Measurements from ENCODE around the gene PHPT1. TPM values are rescaled to one million over a fixed set of nuclear protein-coding genes. Genes with fewer than 3 reads are reported as not detected.

The PHPT1 gene
- total and polyA plus RNA-seq, 2 donors from 2014 or later = 108 to 283 TPM

DNA sequence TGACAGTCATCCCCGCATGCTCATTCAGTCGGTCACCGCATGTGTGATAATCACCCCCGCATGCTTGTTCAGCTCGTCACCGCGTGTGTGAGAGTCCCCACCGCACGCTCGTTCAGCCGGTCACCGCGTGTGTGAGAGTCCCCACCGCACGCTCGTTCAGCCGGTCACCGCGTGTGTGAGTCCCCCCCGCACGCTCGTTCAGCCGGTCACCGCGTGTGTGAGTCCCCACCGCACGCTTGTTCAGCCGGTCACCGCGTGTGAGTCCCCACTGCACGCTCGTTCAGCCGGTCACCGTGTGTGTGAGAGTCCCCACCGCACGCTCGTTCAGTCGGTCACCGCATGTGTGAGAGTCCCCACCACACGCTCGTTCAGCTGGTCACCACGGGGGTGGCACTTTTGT is 40.6 kb downstream of the PHPT1 start:
- intact Hi-C loops (cut with DNase I) = no loop called here
- H3K4me1 ChIP-seq (ENCODE audit: control insufficient read depth in 2 of 3, insufficient read depth in 2 of 3, low read depth in 1 of 3, low read length in 3 of 3) = peaks cover 0 to 9% (median 3%) of the 10 kb centered on the region in 3 donors
- FAIRE-seq = no peak

DNA sequence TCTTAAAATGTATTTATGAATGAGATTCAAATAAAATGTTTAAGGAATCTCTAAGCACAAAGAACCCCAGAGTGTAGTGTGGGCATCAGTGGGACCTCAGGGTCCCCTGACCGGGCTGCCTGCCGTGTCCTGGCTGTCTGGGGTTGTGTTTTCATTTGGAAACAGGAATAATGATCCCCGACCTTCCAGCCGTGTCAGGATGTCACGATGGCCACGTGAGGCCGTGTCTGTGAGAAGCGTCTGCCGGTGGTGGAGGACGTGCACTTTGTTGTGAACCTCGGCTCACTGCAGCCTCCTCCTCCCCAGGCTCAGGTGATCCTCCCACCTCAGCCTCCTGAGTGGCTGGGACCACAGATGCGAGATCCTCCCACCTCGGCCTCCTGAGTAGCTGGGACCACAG is 41.5 kb downstream of the PHPT1 start:
- Histone ChIP-seq H3K27ac (ENCODE audit: low read depth in 2 of 2, low read length in 2 of 2) (no peak overlapping the region), H3K4me3 (ENCODE audit: low read length in 3 of 3) (no peak overlapping the region), H3K4me1 (ENCODE audit: control insufficient read depth in 2 of 3, insufficient read depth in 2 of 3, low read depth in 1 of 3, low read length in 3 of 3) (peaks cover 0 to 8% (median 3%) of the 10 kb centered on the region in 3 donors), H3K9me3 (ENCODE audit: control insufficient read depth in 2 of 3, insufficient read depth in 1 of 3, low read length in 3 of 3) (no peaks in the 10 kb centered on the region), H3K36me3 (ENCODE audit: control insufficient read depth in 2 of 3, insufficient read depth in 3 of 3, low read length in 3 of 3) (peaks cover 0 to 4% (median 0%) of the 10 kb centered on the region in 3 donors), H3K27me3 (ENCODE audit: control insufficient read depth, insufficient read depth, low read length) (no peaks in the 10 kb centered on the region), H3K9ac (ENCODE audit: low read length in 3 of 3) (no peak overlapping the region)
- no peak for FAIRE-seq
- peak in 1 of 5 donors; percentile 54 for DNase-seq
- intact Hi-C loops (cut with DNase I) = no loop called here
- TF ChIP-seq, protein P1, sequence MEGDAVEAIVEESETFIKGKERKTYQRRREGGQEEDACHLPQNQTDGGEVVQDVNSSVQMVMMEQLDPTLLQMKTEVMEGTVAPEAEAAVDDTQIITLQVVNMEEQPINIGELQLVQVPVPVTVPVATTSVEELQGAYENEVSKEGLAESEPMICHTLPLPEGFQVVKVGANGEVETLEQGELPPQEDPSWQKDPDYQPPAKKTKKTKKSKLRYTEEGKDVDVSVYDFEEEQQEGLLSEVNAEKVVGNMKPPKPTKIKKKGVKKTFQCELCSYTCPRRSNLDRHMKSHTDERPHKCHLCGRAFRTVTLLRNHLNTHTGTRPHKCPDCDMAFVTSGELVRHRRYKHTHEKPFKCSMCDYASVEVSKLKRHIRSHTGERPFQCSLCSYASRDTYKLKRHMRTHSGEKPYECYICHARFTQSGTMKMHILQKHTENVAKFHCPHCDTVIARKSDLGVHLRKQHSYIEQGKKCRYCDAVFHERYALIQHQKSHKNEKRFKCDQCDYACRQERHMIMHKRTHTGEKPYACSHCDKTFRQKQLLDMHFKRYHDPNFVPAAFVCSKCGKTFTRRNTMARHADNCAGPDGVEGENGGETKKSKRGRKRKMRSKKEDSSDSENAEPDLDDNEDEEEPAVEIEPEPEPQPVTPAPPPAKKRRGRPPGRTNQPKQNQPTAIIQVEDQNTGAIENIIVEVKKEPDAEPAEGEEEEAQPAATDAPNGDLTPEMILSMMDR (IDR thresholded peaks at IDR 0.05; ENCODE audit: borderline replicate concordance, extremely low read depth, insufficient read depth) = no peak

More for the DNA sequence above, 40.6 kb downstream of the PHPT1 start:
- peak in 1 of 5 donors; percentile 38 for DNase-seq
- H3K36me3 ChIP-seq (ENCODE audit: control insufficient read depth in 2 of 3, insufficient read depth in 3 of 3, low read length in 3 of 3) = peaks cover 0 to 4% (median 0%) of the 10 kb centered on the region in 3 donors
- TF ChIP-seq, protein P1 (IDR thresholded peaks at IDR 0.05; ENCODE audit: borderline replicate concordance, extremely low read depth, insufficient read depth) = no peak
- no peak overlapping the region for H3K27ac ChIP-seq (ENCODE audit: low read depth in 2 of 2, low read length in 2 of 2)
- no peaks in the 10 kb centered on the region for H3K9me3 ChIP-seq (ENCODE audit: control insufficient read depth in 2 of 3, insufficient read depth in 1 of 3, low read length in 3 of 3)
- no peak overlapping the region for H3K9ac ChIP-seq (ENCODE audit: low read length in 3 of 3)
- no peaks in the 10 kb centered on the region for H3K27me3 ChIP-seq (ENCODE audit: control insufficient read depth, insufficient read depth, low read length)
- H3K4me3 ChIP-seq (ENCODE audit: low read length in 3 of 3) = no peak overlapping the region

GRCh38 chr9:136896027-136896426 is 46.8 kb downstream of the PHPT1 start:
- Histone ChIP-seq H3K27me3 (ENCODE audit: control insufficient read depth, insufficient read depth, low read length) (no peaks in the 10 kb centered on the region), H3K4me1 (ENCODE audit: control insufficient read depth in 2 of 3, insufficient read depth in 2 of 3, low read depth in 1 of 3, low read length in 3 of 3) (peaks cover 0 to 8% (median 0%) of the 10 kb centered on the region in 3 donors), H3K9me3 (ENCODE audit: control insufficient read depth in 2 of 3, insufficient read depth in 1 of 3, low read length in 3 of 3) (no peaks in the 10 kb centered on the region), H3K27ac (ENCODE audit: low read depth in 2 of 2, low read length in 2 of 2) (no peak overlapping the region), H3K9ac (ENCODE audit: low read length in 3 of 3) (no peak overlapping the region), H3K36me3 (ENCODE audit: control insufficient read depth in 2 of 3, insufficient read depth in 3 of 3, low read length in 3 of 3) (peaks cover 0 to 20% (median 7%) of the 10 kb centered on the region in 3 donors), H3K4me3 (ENCODE audit: low read length in 3 of 3) (no peak overlapping the region)
- TF ChIP-seq, protein P1 (IDR thresholded peaks at IDR 0.05; ENCODE audit: borderline replicate concordance, extremely low read depth, insufficient read depth) = no peak
- FAIRE-seq (no peak), DNase-seq (no peak)
- intact Hi-C loops (cut with DNase I) = no loop called here
